Non-pigmented ciliary epithelial cell (primary cell): ENCODE data around the gene MAST2.
A peak's percentile ranks its signal among the peaks of the same experiment; 100 is the strongest.
"Not testable (repeated sequence)": the region's sequence is repeated elsewhere in the genome, so short reads cannot be mapped to it uniquely, and the experiment has no call there.

Experiments used
- DNase-seq: peaks from one replicate; pipeline ENCODE4 v3.0.0-alpha.2; 2010; ENCODE audit warnings: low read depth

MAST2 gene

DNA sequence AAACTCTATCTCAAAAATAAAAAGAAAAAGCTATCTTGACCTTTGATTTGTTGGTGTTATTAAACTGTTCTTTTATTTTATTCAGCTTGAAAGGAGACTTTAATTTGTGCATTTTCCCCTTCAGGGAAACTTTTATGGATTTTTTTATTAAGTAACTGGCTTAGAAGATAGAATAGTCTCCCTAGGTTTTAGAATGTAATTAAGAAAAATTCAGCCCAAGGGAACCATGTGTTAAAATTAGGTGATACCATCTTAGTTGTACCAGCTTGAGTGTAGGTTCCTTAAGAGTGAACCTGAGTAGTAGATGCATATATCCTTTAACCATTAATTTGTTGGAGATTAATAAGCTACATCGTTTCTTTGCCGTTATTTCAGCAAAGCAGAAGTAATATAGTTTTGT, 11.4 kb downstream of the MAST2 start:
- DNase-seq: no peak

DNA sequence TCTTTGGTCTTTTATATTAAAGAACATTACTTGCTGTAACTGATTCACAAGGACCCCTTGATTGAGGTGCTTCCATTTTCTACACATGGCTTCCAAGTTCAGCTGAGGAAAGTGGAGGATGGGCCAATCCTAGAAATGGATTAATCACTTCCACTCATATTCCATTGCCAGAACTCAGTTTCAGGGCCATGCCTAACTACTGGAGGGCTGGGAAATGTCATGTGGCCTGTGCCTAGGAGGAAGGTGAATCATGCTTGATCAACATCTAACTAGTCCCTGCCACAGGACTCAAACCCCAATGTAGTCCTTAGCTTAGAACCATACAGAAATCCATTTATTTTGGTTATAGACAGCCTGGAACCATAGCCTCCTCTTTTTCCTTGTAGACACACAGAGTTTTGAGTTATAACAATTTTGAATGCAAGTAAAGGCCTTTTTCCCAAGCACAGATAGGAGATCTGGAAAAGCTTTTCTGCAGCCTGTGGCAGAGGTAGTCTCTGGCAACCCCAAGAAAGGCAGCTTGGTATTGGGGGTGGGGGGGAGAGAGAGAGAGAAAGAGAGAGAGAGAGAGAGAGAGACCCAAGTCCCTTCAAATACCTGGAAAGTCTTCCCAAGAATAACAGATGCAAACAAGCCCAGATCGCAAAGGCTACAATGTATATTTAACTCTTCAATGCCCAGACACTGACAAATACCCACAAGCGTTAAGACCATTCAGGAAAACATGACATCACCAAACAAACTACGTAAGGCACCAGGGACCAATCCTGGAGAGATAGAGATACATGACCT, 12.5 kb downstream of the MAST2 start:
- DNase-seq: no peak

DNA sequence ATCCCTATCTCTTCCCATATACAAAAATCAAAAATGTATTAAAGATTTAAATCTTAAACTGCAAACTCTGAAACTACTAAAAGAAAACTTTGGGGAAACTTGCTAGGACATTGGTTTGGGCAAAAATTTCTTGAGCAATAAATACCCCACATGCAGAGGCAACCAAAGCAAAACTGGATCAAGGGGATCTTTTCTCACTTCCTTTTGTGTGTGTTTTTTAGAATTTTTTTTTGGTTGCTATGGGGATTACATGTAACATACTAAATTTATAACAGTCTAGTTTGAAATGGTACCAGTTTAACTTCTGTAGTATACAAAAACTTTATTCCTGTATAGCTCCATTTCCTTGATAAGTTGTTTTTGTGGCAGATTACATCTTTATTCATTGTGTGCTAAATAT, 16.8 kb downstream of the MAST2 start:
- no peak for DNase-seq

DNA sequence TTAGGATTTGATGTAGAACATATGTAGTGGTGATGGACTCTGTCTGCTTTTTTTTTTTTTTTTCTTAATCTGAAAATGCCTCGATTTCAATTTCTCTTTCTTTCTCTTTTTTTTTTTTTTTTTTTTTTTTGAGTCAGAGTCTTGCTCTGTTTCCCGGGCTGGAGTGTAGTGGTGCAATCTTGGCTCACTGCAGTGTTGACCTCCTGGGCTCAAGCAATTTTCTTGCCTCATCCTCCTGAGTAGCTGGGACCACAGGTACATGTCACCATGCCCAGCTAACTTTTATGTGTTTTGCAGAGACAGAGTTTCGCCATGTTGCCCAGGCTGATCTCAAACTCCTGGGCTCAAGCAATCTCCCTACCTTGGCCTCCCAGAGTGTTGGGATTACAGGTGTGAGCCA, 17.4 kb downstream of the MAST2 start:
- DNase-seq: no peak

DNA sequence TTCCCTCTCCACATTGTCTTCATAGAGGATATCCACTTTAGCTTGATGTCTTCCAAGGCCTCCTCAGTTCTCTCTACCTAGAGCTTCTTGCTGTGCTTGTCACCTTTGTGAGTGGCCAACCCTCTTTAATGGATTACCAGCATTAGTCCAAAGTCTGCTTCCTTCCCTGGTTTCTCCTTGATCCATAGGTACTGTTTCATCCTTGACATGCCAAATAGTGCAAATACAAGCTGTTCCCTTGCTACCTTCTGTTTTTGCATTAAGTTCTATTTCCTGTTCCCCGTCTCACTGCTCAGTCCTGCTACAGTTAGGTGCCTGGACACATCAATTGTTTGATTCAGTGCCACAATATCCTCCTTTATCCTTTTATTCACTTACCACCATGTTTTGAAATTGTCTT, 19.2 kb downstream of the MAST2 start:
- DNase-seq: no peak

DNA sequence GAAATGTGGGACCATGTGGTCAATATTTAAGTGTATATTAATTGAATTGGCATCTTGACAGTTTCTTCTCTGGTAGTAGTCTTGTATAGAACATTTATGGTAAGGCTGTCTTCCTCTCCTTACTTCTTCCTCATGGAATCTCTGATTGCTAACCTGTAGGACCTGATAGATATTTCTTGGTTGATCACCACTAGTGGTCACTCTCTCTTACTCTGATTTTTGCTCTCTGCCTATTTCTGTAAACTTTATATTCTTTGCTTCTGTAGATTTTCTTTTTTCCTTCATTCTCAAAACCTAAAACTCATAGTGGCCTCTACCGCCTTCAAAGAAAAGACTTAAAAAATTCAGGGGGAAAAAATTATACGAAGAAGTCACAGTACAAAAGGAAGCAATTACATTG, 21.2 kb downstream of the MAST2 start:
- no peak for DNase-seq

DNA sequence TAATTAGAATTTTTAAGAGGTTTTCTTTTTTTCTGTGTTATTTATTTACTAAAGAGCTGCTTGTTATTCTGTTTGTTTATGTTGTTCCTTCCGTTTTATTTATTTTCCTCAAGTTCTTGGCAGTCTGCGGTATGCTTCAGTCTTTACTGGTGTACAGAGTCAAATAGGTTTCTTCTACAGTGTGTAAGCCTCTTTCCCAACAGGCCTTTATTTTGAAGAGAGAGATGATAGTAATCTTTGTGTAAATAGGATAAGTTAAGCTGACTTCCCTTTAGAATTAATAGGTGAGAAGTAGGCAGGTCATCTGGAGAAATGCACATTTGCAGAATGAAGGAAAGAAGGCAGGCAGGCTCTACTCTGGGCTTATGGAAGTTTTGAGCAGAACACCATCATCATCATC, 23.8 kb downstream of the MAST2 start:
- no peak for DNase-seq

DNA sequence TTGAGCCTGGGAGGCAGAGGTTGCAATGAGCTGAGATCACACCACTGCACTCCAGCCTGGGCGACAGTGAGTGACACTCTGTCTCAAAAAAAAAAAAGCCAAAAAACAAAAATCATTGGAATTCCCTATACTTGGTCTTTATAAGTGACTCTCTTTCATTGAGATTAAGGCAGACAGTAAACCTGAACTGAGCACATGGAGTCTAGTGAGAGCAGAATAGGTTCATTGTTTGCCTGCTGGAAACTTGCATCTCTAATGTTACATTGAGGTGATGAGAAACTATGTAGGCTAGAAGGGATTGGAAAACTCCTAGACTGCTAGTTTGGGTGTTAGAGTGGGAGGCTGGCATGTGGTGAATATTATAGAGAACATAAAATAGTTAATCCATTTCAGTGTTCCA, 25.4 kb downstream of the MAST2 start:
- no peak for DNase-seq

DNA sequence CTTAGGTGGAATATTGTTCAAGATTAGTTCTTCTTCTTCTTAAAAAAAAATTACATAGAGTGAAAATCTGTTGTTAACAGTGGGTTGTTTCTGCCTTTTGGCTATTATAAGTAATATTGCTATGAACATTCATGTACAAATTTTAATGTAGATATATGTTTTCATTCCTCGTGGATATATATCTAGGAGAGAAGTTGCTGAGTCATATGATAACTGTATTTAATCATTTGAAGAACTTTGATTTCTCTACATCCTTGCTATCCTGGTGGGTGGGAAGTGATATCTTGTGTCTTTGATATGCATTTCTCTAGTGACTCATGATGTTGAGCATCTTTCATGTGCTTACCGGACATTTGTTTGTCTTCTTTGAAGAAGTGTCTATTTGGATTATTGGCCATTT, 29.9 kb downstream of the MAST2 start:
- DNase-seq: no peak

DNA sequence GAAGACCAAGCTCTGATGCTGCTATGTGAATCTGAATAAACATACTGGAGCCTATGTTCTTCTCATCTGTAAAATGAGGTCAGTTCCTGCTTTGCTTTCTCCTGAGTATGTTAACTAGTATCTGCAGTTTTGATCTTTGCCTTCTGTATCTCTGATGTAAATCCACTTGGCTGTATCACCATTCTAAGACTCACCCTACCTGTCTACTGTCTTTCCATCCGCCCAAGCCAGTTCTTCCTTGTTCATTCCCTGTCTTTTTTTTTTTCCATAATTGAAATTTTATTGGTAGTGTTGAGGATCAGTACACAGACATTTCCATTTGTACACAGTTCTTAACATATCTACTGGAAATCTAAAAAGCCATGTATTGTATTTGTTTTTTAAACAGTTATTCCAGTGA, 31.3 kb downstream of the MAST2 start:
- no peak for DNase-seq

DNA sequence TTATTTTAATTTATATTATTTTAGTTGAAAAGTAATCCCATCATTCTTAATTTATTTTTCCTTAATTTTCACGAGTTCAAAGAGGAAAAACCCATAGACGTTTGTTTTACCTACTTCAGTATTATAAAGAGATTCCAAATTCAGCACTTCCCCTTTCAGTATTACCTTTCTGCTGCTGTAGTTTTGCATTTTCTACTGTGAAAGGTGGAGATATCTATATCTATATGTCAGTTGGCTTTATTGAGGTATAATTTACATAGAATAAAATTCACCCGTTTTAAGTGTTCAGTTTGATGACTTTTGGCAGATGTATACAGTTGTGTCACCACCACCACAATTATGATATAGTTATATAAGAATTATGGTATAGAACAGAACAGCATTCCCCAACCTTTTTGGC, 33.0 kb downstream of the MAST2 start:
- no peak for DNase-seq

DNA sequence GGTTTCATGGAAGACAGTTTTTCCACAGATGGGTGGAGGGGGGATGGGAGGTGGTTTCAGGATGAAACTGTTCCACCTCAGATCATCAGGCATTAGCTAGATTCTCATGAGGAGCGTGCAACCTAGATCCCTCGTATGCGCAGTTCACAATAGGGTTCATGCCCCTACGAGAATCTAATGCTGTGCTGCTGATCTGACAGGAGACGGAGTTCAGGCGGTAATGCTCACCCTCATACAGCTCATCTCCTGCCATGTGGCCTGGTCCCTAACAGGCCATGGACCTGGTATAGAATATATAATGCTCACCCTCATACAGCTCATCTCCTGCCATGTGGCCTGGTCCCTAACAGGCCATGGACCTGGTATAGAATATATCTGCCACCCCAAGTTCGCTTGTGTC, 33.4 kb downstream of the MAST2 start:
- DNase-seq: not testable (repeated sequence)

DNA sequence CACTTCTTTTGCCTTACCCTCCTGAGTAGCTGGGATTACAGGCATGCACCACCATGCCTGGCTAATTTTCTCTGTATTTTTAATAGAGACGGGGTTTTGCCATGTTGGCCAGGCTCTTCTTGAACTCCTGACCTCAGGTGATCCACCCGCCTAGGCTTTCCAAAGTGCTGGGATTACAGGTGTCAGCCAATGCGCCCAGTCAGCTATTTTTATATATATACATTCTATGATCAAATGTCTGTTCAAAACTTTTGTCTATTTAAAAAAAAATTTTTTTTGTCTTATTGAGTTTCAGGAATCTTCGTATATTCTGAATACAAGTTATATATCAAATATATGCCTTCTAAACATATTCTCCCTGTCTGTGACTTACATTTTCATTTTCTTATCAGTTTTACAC, 34.9 kb downstream of the MAST2 start:
- DNase-seq: not testable (repeated sequence)

DNA sequence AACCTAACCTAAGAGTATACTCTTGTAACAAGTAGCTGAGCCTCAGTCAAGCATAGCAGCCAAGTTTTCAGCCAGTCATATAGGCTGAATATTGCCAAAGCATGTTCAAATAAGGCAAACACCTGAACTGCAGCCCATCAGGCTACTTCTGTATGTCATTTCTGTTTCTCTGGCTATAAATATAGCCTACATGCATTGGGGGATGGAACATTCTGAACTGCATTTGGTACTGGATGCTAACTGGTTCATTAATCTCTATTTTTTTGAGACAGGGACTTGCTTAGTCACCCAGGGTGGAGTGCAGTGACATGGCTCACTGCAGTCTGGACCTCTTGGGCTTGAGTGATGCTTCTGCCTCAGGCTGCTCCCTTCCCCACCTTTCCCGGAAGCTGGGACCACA, 37.3 kb downstream of the MAST2 start:
- DNase-seq: no peak

DNA sequence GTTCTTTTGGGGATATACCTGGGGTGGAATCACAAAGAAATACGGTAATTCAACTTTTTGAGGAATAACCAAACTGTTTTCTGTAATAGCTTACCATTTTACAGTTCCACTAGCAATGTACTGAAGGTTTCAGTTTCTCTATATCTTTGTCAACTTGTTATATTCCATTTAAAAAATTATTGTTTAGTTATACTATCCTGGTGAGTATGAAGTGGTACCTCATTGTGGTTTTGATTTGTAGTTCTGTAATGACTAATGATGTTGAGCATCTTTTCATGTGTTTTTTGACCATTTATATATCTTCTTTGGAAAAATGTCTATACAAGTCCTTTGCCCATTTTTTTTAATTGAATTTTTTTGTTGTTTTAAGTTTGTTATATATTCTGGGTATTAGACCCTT, 39.4 kb downstream of the MAST2 start:
- DNase-seq: no peak

DNA sequence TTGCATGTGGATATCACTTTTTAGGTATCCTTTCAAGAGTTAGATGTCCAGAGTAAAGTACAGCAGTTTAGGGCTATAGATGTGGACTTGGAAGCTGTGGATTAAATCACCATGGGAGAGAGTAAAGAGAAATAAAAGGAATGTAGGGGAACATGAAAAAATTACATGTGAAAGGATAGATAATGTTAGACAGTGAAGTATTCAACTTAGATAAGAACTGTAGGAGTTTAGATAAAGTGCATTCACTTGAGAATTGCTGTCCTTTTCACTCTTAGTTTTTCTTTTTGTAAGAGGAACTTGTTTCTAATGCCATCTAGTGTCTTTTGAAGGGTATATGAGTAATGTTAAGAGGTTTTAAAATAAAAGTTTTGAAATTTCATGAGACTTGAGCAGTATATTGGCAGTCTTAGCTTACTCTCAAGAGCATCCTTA, 40.1 kb downstream of the MAST2 start:
- DNase-seq: peak; percentile 28

DNA sequence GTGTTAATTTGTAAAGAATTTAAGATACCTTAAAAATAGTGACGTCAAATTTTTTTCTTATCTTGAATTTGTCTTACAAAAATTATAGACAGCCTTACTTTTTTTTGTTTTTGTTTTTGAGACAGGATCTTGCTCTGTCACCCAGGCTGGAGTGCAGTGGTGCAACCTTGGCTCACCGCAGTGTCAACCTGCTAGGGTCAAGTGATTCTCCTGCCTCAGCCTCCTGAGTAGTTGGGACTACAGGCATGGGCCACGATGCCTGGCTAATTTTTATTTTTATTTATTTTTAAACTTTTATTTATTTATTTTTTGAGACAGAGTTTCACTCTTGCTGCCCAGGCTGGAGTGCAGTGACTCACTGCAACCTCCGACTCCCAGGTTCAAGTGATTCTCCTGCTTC, 40.6 kb downstream of the MAST2 start:
- DNase-seq: not testable (repeated sequence)

DNA sequence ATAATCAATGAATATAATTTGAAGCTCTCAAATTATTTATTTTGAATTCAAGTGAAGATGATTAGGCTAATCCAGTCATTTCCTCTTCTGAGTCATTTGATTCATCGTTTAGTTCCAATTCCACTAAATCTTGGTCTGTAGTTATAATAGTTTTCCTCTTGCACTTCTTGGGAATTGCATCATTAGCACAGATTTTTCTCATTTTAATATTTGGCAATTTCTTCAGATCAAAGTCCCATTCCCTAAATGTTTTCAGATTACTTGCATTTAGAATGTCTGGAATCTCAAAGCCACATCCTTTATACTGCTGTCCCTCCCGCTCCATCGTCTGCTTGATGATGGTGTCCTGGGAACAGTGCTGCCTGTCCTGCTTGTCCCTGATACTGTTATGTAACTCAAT, 43.5 kb downstream of the MAST2 start:
- DNase-seq: no peak

DNA sequence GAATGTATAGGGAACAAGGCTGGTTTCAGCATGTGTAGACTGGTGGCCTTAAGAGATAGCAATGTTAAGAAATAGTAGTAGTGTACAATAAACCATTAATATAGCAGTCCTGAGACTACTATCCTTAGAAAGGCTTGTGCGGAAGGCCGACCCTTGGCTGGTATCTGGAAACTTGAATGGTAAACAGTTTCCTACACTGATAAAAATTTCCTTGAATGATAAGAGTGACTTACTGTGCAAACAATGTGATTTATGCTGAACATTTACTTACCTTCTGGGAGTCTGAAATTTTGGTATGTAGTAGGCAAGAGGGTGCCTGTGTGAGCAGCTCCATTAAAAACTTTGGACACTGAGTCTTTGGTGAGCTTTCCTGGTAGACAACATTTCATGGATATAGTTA, 44.7 kb downstream of the MAST2 start:
- DNase-seq: no peak

DNA sequence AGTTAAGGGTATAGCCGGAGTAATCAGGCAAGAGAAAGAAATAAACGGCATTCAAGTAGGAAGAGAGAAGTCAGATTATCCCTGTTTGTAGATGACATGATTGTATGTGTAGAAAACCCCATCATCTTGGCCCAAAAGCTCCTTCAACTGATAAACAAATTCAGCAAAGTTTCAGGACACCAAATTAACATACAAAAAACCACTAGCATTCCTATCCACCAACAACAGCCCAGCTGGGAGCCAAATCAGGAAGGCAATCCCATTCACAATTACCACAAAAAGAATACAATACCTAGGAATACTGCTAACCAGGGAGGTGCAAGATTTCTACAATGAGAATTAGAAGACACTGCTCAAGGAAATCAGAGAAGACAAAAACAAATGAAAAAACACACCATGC, 45.3 kb downstream of the MAST2 start:
- no peak for DNase-seq

DNA sequence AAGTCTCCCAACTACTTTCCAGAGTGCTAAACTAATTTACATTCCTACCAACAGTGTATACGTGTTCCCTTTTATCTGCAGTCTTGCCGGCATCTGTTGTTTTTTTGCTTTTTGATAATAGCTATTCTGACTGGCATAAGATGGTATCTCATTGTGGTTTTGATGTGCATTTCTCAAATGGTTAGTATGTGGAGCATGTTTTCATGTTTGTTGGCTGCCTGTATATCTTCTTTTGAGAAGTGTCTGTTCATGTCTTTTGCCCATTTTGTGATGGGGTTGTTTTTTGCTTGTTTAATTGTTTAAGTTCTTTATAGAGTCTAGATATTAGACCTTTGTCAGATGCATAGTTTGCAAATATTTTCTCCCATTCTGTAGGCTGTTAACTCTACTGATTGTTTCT, 46.6 kb downstream of the MAST2 start:
- no peak for DNase-seq

DNA sequence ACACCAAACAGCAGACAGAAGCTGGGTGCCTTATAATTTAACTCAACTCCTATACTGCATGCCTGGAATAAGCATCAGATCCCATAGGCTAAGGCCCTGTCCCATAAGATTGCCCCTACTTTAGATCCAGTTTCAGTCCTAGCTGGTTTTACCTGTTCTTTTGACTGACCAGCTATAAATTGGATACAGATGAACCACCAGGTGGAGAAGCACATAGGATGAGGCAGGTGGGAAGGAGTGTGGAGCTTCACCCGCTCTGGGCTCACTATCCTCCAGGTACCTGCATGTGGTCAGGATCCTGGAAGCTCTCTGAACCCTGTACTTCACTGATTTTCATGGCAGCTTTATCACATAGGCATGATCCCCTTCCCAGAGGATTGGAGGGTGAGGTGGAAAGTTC, 51.3 kb downstream of the MAST2 start:
- no peak for DNase-seq

DNA sequence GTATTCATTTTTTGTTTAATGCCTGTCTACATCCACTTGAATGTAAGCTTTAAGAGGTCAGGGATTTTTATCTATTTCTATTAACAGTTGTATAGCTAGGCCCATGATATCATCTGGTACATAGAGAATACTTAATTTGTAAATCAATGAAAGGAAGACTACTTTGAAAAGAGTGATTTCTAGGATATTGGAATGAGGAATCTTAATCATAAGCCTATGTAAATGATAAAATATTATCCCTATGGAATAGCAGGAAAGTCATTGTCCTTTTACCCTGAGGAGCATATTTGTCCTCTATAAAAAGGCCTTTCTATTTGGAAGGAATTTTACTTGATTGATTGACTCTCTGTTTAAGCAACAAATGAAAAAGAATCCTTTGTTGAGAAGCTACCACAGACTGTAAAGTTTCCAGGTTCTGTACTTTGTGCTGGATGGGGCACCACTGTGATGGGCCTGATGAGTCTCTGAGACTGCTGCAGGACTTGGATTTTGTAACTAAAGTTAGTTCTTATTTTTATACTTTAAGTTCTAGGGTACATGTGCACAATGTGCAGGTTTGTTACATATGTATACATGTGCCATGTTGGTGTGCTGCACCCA, 53.8 kb downstream of the MAST2 start:
- DNase-seq: no peak
